Measurements from ENCODE around the gene GNG8. TPM values are rescaled to one million over a fixed set of nuclear protein-coding genes. Genes with fewer than 3 reads are reported as not detected.

Gene GNG8
- total RNA-seq, 1 donor from 2014 or later: not detected

GRCh38 chr19:46639358-46640182 is 3.6 kb upstream of the GNG8 start:
- Histone ChIP-seq H3K9me3 (ENCODE audit: insufficient read depth, low read depth, low read length) (no peaks in the 10 kb centered on the region), H2AFZ (ENCODE audit: low read depth, low read length) (peak overlapping the region; percentile 83), H3K79me2 (ENCODE audit: insufficient read depth, low read length) (no peaks in the 10 kb centered on the region), H3K27me3 (ENCODE audit: insufficient read depth, low read length) (peaks cover 7% of the 10 kb centered on the region), H3K4me2 (ENCODE audit: low read length) (peak overlapping the region; percentile 89), H3K4me1 (ENCODE audit: insufficient read depth, low read length) (peaks cover 18% of the 10 kb centered on the region), H3K36me3 (ENCODE audit: insufficient read depth, low read length) (no peaks in the 10 kb centered on the region), H3K4me3 (ENCODE audit: insufficient read depth, low read depth, low read length) (peak overlapping the region; percentile 52), H3K9ac (ENCODE audit: low read length) (peak overlapping the region; percentile 57), H3K27ac (ENCODE audit: low read depth, low read length) (no peak overlapping the region), H4K20me1 (ENCODE audit: insufficient read depth, low read length) (no peaks in the 10 kb centered on the region)
- peak overlapping the region; percentile 60 for H3K4me3 Mint-ChIP-seq (ENCODE audit: unreplicated experiment)
- DNase-seq (ENCODE audit: low read depth) (peak; percentile 24), FAIRE-seq (no peak)
- H3K27ac Mint-ChIP-seq (ENCODE audit: unreplicated experiment): no peak overlapping the region
- no peaks in the 10 kb centered on the region for H3K36me3 Mint-ChIP-seq (ENCODE audit: low read depth, unreplicated experiment)
- H3K27me3 Mint-ChIP-seq (ENCODE audit: low read depth, unreplicated experiment): peaks cover 9% of the 10 kb centered on the region
- H3K4me1 Mint-ChIP-seq (ENCODE audit: low read depth, unreplicated experiment): peaks cover 3% of the 10 kb centered on the region
- peaks cover 3% of the 10 kb centered on the region for H3K9me3 Mint-ChIP-seq (ENCODE audit: unreplicated experiment)
- peak; percentile 33 for TF ChIP-seq EZH2 (IDR thresholded peaks at IDR 0.05; ENCODE audit: insufficient read depth, low read length)
- TF ChIP-seq CTCF (IDR thresholded peaks at IDR 0.05; ENCODE audit: insufficient read depth, low read depth, low read length): no peak

GRCh38 chr19:46637224-46637623 is 1.2 kb upstream of the GNG8 start:
- Mint-ChIP-seq H3K27ac (ENCODE audit: unreplicated experiment) (no peak overlapping the region), H3K4me3 (ENCODE audit: unreplicated experiment) (no peak overlapping the region)
- H3K79me2 ChIP-seq (ENCODE audit: insufficient read depth, low read length): no peaks in the 10 kb centered on the region

More at GRCh38 chr19:46637224-46637623, 1.2 kb upstream of the GNG8 start:
- H3K4me3 ChIP-seq (ENCODE audit: insufficient read depth, low read depth, low read length): no peak overlapping the region
- TF ChIP-seq CTCF (IDR thresholded peaks at IDR 0.05; ENCODE audit: insufficient read depth, low read depth, low read length): no peak
- no peak for TF ChIP-seq EZH2 (IDR thresholded peaks at IDR 0.05; ENCODE audit: insufficient read depth, low read length)
- no peaks in the 10 kb centered on the region for H3K9me3 ChIP-seq (ENCODE audit: insufficient read depth, low read depth, low read length)
- H3K36me3 Mint-ChIP-seq (ENCODE audit: low read depth, unreplicated experiment): no peaks in the 10 kb centered on the region
- no peaks in the 10 kb centered on the region for H3K36me3 ChIP-seq (ENCODE audit: insufficient read depth, low read length)
- H4K20me1 ChIP-seq (ENCODE audit: insufficient read depth, low read length): no peaks in the 10 kb centered on the region
- peaks cover 7% of the 10 kb centered on the region for H3K4me1 Mint-ChIP-seq (ENCODE audit: low read depth, unreplicated experiment)
- H3K9me3 Mint-ChIP-seq (ENCODE audit: unreplicated experiment): peaks cover 2% of the 10 kb centered on the region
- peaks cover 22% of the 10 kb centered on the region for H3K4me1 ChIP-seq (ENCODE audit: insufficient read depth, low read length)
- no peak overlapping the region for H3K9ac ChIP-seq (ENCODE audit: low read length)
- no peak for DNase-seq (ENCODE audit: low read depth)
- peaks cover 7% of the 10 kb centered on the region for H3K27me3 ChIP-seq (ENCODE audit: insufficient read depth, low read length)
- no peak overlapping the region for H3K27ac ChIP-seq (ENCODE audit: low read depth, low read length)
- no peak for FAIRE-seq
- peaks cover 5% of the 10 kb centered on the region for H3K27me3 Mint-ChIP-seq (ENCODE audit: low read depth, unreplicated experiment)
- no peak overlapping the region for H3K4me2 ChIP-seq (ENCODE audit: low read length)
- no peak overlapping the region for H2AFZ ChIP-seq (ENCODE audit: low read depth, low read length)
